Lower leg skin (tissue), 3 donors: ENCODE measurements around the gene RNF11.
"Not testable (repeated sequence)": the region's sequence is repeated elsewhere in the genome, so short reads cannot be mapped to it uniquely, and the experiment has no call there.

Experiments used
- POLR2A ChIP-seq, 2 donors: fragments of 450-650 bp; IDR thresholded peaks; one replicate each; pipeline ENCODE4 v1.6.1; 2016 to 2017; ENCODE audit warnings: antibody characterized with exemption in 2 of 2, mild to moderate bottlenecking in 1 of 2, moderate library complexity in 1 of 2
- TF ChIP-seq, protein P1 (sequence below), 3 donors: fragments of 450-650 bp; IDR thresholded peaks; one replicate each; pipeline ENCODE4 v1.5.1; 2016; ENCODE audit warnings: antibody characterized with exemption in 3 of 3, mild to moderate bottlenecking in 3 of 3, moderate library complexity in 2 of 3

DNA sequence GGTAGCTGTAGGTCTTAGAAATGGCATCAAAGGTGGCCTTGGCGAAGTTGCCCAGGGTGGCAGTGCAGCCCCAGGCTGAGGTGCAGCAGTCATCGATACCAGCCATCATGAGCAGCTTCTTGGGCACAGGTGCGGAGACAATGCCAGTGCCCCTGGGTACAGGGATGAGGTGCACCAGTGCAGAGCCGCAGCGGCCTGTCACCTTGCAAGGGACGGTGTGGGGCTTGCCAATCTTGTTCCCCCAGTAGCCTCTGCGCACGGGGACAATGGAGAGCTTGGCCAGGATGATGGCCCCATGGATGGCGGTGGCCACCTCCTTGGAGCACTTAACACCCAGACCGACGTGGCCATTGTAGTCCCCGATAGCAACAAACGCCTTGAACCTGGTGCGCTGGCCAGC, 14.7 kb downstream of the RNF11 start:
- TF ChIP-seq, protein P1, sequence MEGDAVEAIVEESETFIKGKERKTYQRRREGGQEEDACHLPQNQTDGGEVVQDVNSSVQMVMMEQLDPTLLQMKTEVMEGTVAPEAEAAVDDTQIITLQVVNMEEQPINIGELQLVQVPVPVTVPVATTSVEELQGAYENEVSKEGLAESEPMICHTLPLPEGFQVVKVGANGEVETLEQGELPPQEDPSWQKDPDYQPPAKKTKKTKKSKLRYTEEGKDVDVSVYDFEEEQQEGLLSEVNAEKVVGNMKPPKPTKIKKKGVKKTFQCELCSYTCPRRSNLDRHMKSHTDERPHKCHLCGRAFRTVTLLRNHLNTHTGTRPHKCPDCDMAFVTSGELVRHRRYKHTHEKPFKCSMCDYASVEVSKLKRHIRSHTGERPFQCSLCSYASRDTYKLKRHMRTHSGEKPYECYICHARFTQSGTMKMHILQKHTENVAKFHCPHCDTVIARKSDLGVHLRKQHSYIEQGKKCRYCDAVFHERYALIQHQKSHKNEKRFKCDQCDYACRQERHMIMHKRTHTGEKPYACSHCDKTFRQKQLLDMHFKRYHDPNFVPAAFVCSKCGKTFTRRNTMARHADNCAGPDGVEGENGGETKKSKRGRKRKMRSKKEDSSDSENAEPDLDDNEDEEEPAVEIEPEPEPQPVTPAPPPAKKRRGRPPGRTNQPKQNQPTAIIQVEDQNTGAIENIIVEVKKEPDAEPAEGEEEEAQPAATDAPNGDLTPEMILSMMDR (IDR thresholded peaks at IDR 0.05), result not testable (repeated sequence)
- not testable (repeated sequence) for TF ChIP-seq POLR2A (IDR thresholded peaks at IDR 0.05)
